IMR-90 (cell line): Measurements from ENCODE around the gene FBXO3. TPM values are rescaled to one million over a fixed set of nuclear protein-coding genes. Genes with fewer than 3 reads are reported as not detected.

ENCODE experiments used
- ATAC-seq: fragments of 200-7000 bp; cut with Tn5 transposase; 2 replicates; pipeline ENCODE4 v1.9.1; 2020; ENCODE audit warnings: low read depth, mild to moderate bottlenecking, moderate library complexity
- Bru-seq: library from RNA; stranded (reverse); fragments of 400-500 nt; gene quantifications from one replicate; lab custom pipeline; 2021; lab: Mats Ljungman, UMichigan
- BruChase-seq, 2 experiments: library from RNA; stranded (reverse); fragments of 400-500 nt; gene quantifications; one replicate each; lab custom pipeline; 2021; lab: Mats Ljungman, UMichigan
- BruUV-seq: library from RNA; stranded (reverse); fragments of 400-500 nt; replicated peaks from 2 replicates; lab custom pipeline; 2021; lab: Mats Ljungman, UMichigan
- CTCF ChIA-PET: fragments of 300-600 bp; formaldehyde crosslinking; extraction: SDS; loops from one replicate; lab custom pipeline; 2021; ENCODE audit warnings: antibody characterized with exemption; lab: Yijun Ruan, JAX
- POLR2A ChIA-PET: fragments of 300-600 bp; sonication (Branson Sonifier 250); formaldehyde crosslinking; loops from one replicate; lab custom pipeline; 2022; ENCODE audit warnings: antibody characterized with exemption; ENCODE audit not compliant: unreplicated experiment; lab: Charles Lee
- DNase-seq: peaks from one replicate; pipeline ENCODE4 v3.0.0; 2013
- H2AFZ ChIP-seq: replicated peaks from 2 replicates; pipeline ENCODE3; 2013; ENCODE audit warnings: low read length, mild to moderate bottlenecking; ENCODE audit not compliant: poor library complexity
- H2AK5ac ChIP-seq: 2 replicates; pipeline ENCODE4 v1.6.1; 2013; ENCODE audit warnings: low read depth, low read length, inconsistent platforms
- H2AK9ac ChIP-seq: replicated peaks from 2 replicates; pipeline ENCODE3; 2013; ENCODE audit warnings: mild to moderate bottlenecking, low read depth, low read length, moderate library complexity; ENCODE audit not compliant: poor library complexity
- H2BK120ac ChIP-seq: 2 replicates; pipeline ENCODE4 v1.6.1; 2013; ENCODE audit warnings: low read depth, low read length, inconsistent platforms
- H2BK15ac ChIP-seq: 3 replicates; pipeline ENCODE4 v1.6.1; 2013; ENCODE audit warnings: low read depth, low read length, inconsistent platforms
- H2BK20ac ChIP-seq: 2 replicates; pipeline ENCODE4 v1.6.1; 2013; ENCODE audit warnings: low read depth, mild to moderate bottlenecking, inconsistent platforms, low read length, moderate library complexity
- H2BK5ac ChIP-seq: 2 replicates; pipeline ENCODE4 v1.6.1; 2013; ENCODE audit warnings: mild to moderate bottlenecking, low read depth, low read length, inconsistent platforms; ENCODE audit not compliant: poor library complexity, severe bottlenecking
- H3K14ac ChIP-seq: replicated peaks from 2 replicates; pipeline ENCODE4 v1.6.1; 2013; ENCODE audit warnings: low read depth, low read length, inconsistent platforms
- H3K18ac ChIP-seq: 2 replicates; pipeline ENCODE4 v1.6.1; 2013; ENCODE audit warnings: low read depth, low read length, control low read depth
- H3K23ac ChIP-seq: 2 replicates; pipeline ENCODE4 v1.6.1; 2013; ENCODE audit warnings: low read depth, low read length, inconsistent platforms
- H3K27ac ChIP-seq: 2 replicates; pipeline ENCODE4 v1.5.1; 2013; ENCODE audit warnings: mild to moderate bottlenecking, control low read depth, low read length; ENCODE audit not compliant: insufficient read depth
- H3K27me3 ChIP-seq: 2 replicates; pipeline ENCODE4 v1.6.1; 2013; ENCODE audit warnings: low read length; ENCODE audit not compliant: control insufficient read depth, insufficient read depth
- H3K36me3 ChIP-seq: 2 replicates; pipeline ENCODE4 v1.6.1; 2013; ENCODE audit warnings: low read length, mixed read lengths; ENCODE audit not compliant: control insufficient read depth, insufficient read depth
- H3K4ac ChIP-seq: 2 replicates; pipeline ENCODE4 v1.6.1; 2013; ENCODE audit warnings: low read depth, low read length, inconsistent platforms
- H3K4me1 ChIP-seq: 2 replicates; pipeline ENCODE4 v1.6.1; 2013; ENCODE audit warnings: low read length, mixed read lengths; ENCODE audit not compliant: control insufficient read depth, insufficient read depth
- H3K4me2 ChIP-seq: 2 replicates; pipeline ENCODE4 v1.6.1; 2013; ENCODE audit warnings: low read depth, mild to moderate bottlenecking, control low read depth, low read length, moderate library complexity
- H3K4me3 ChIP-seq: 2 replicates; pipeline ENCODE4 v1.5.1; 2013; ENCODE audit warnings: low read depth, mild to moderate bottlenecking, control low read depth, low read length, moderate library complexity; ENCODE audit not compliant: insufficient read depth
- H3K56ac ChIP-seq: 2 replicates; pipeline ENCODE4 v1.6.1; 2013; ENCODE audit warnings: low read length, inconsistent platforms; ENCODE audit not compliant: insufficient read depth; ENCODE audit errors: extremely low read depth
- H3K79me1 ChIP-seq, 2 experiments: 2 replicates each; pipeline ENCODE4 v1.6.1; 2013; ENCODE audit warnings: low read length in 2 of 2, inconsistent platforms in 1 of 2, low read depth in 1 of 2
- H3K9ac ChIP-seq: 2 replicates; pipeline ENCODE4 v1.6.1; 2013; ENCODE audit warnings: low read depth, low read length, control low read depth
- H3K9me1 ChIP-seq: 2 replicates; pipeline ENCODE4 v1.6.1; 2013; ENCODE audit warnings: low read length, inconsistent platforms; ENCODE audit not compliant: insufficient read depth
- H3K9me3 ChIP-seq: 2 replicates; pipeline ENCODE4 v1.6.1; 2013; ENCODE audit warnings: low read length; ENCODE audit not compliant: control insufficient read depth, insufficient read depth
- H4K20me1 ChIP-seq: 2 replicates; pipeline ENCODE4 v1.6.1; 2013; ENCODE audit warnings: low read length, inconsistent platforms; ENCODE audit not compliant: insufficient read depth
- H4K5ac ChIP-seq: 2 replicates; pipeline ENCODE4 v1.6.1; 2013; ENCODE audit warnings: mild to moderate bottlenecking, low read depth, low read length, control low read depth
- H4K8ac ChIP-seq, 2 experiments: 2 replicates each; pipeline ENCODE4 v1.6.1; 2013; ENCODE audit warnings: low read depth in 2 of 2, low read length in 2 of 2, control low read depth in 1 of 2, inconsistent platforms in 1 of 2
- H4K91ac ChIP-seq: 2 replicates; pipeline ENCODE4 v1.6.1; 2013; ENCODE audit warnings: low read depth, low read length, inconsistent platforms; ENCODE audit not compliant: insufficient read depth
- BHLHE40 ChIP-seq: fragments of 150-350 bp; IDR thresholded peaks from 2 replicates; pipeline ENCODE4 v1.6.1; 2016; ENCODE audit warnings: mild to moderate bottlenecking, low read depth, low read length
- CEBPB ChIP-seq: IDR thresholded peaks from 2 replicates; pipeline ENCODE4 v1.6.1; 2012; ENCODE audit warnings: low read depth, low read length, improper control_type of control experiment
- CHD1 ChIP-seq: IDR thresholded peaks from 2 replicates; pipeline ENCODE4 v1.6.1; 2012; ENCODE audit warnings: low read depth, low read length, improper control_type of control experiment
- CTCF ChIP-seq: conservative IDR thresholded peaks from 2 replicates; pipeline ENCODE4 v1.5.1; 2012; ENCODE audit warnings: mild to moderate bottlenecking, low read depth, low read length, improper control_type of control experiment
- FOS ChIP-seq: fragments of 150-350 bp; IDR thresholded peaks from 2 replicates; pipeline ENCODE4 v1.6.1; 2016; ENCODE audit warnings: low read depth, low read length
- MAFK ChIP-seq: IDR thresholded peaks from 2 replicates; pipeline ENCODE4 v1.6.1; 2012; ENCODE audit warnings: low read depth, low read length, improper control_type of control experiment
- MAZ ChIP-seq: IDR thresholded peaks from 2 replicates; pipeline ENCODE4 v1.6.1; 2012; ENCODE audit warnings: low read depth, mild to moderate bottlenecking, low read length, improper control_type of control experiment, moderate library complexity, borderline replicate concordance
- POLR2A ChIP-seq: IDR thresholded peaks from 2 replicates; pipeline ENCODE4 v1.6.1; 2012; ENCODE audit warnings: mild to moderate bottlenecking, low read depth, low read length
- RAD21 ChIP-seq: IDR thresholded peaks from 2 replicates; pipeline ENCODE4 v1.6.1; 2012; ENCODE audit warnings: low read length, improper control_type of control experiment
- RCOR1 ChIP-seq: IDR thresholded peaks from 2 replicates; pipeline ENCODE4 v1.6.1; 2012; ENCODE audit warnings: mild to moderate bottlenecking, low read length, improper control_type of control experiment; ENCODE audit not compliant: insufficient replicate concordance
- RFX5 ChIP-seq: IDR thresholded peaks from 2 replicates; pipeline ENCODE4 v1.8.0; 2012; ENCODE audit warnings: low read depth, mild to moderate bottlenecking, low read length, moderate library complexity
- SMC3 ChIP-seq: fragments of 150-350 bp; IDR thresholded peaks from 2 replicates; pipeline ENCODE4 v1.6.1; 2016; ENCODE audit warnings: low read depth, mild to moderate bottlenecking, antibody characterized with exemption, low read length, moderate library complexity
- USF2 ChIP-seq: fragments of 150-350 bp; IDR thresholded peaks from 2 replicates; pipeline ENCODE4 v1.6.1; 2017; ENCODE audit warnings: mild to moderate bottlenecking, antibody characterized with exemption, low read length, low read depth
- WGBS, 2 experiments: methylation state at CpG; one replicate each; pipeline versions ENCODE4 v1.1.5 to v1.1.7; 2013; ENCODE audit warnings: missing lambda C conversion rate in 2 of 2; ENCODE audit not compliant: insufficient read length in 1 of 2; ENCODE audit errors: extremely low coverage in 2 of 2; 5-methylcytosine and 5-hydroxymethylcytosine counted together
- dilution Hi-C: fragments of 300-500 bp; cut with HindIII; formaldehyde crosslinking; loops from one replicate; pipeline ENCODE4 v1.14.3; 2018; ENCODE audit warnings: low sequenced_read_pairs; ENCODE audit not compliant: unreplicated experiment
- in situ Hi-C: fragments of 300-500 bp; cut with MboI; formaldehyde crosslinking; loops from 3 replicates; pipeline ENCODE4 v1.14.3; 2019; ENCODE audit warnings: low sequenced_read_pairs, inconsistent platforms, mixed read lengths
- intact Hi-C: fragments of 100-400 bp; cut with micrococcal nuclease; formaldehyde crosslinking; loops from 2 replicates; pipeline ENCODE4 v1.10.0; 2022
- long read RNA-seq: library from polyadenylated mRNA; unstranded; transcript quantifications from one replicate; pipeline ENCODE4 v2.0.0, GENCODE V29; 2021; ENCODE audit not compliant: unreplicated experiment
- polyA plus RNA-seq, 3 experiments: library from polyadenylated mRNA; depleted of rRNA; stranded (reverse); fragments of >200 nt; gene quantifications; 2 replicates each; pipeline ENCODE4 v1.2.3, GENCODE V29; 2012; ENCODE audit warnings: low replicate concordance in 1 of 3
- total RNA-seq: library from RNA; depleted of rRNA; stranded (reverse); fragments of >200 nt; gene quantifications from 2 replicates; pipeline ENCODE4 v1.2.3, GENCODE V29; 2012; rRNA removed

FBXO3 gene
- total RNA-seq (51.1 and 65.3 TPM in 2 replicates), polyA plus RNA-seq (2012; rRNA removed) (17.7 and 26.2 TPM in 2 replicates), Bru-seq, nascent RNA (percentile 65 among the genes with signal in this experiment), BruChase-seq, experiment 1, labeled RNA remaining after a 6-hour chase (percentile 62 among the genes with signal in this experiment), BruChase-seq, experiment 2, labeled RNA remaining after a 2-hour chase (percentile 65 among the genes with signal in this experiment)
- polyA plus RNA-seq (2012; cell fraction: cytosol; rRNA removed), result 8.7 and 11.8 TPM in 2 replicates
- polyA plus RNA-seq (2012; cell fraction: nucleus; rRNA removed; ENCODE audit: low replicate concordance), result 3.5 and 32.2 TPM in 2 replicates
- long read RNA-seq, transcript FBXO3-201 (11 exons, 2,397 nt), result major isoform, 20 of 33 reads
- long read RNA-seq, partial matches to known transcripts, result 1 of 33 reads
- long read RNA-seq, other reads (novel, unspliced or antisense), result 9 of 33 reads

GRCh38 chr11:33773987-33774735 is at the start of gene FBXO3:
FBXO3 (minus strand) TSS chr11:33774520; CDS start chr11:33774497, 23 bp downstream.
- ChIA-PET CTCF (no interaction called here), POLR2A (interaction anchor here (0.6 kb wide), 1 partner anchor 16 kb away, joined by 3 read pairs; no protein-coding TSS in a partner anchor)
- Histone ChIP-seq H4K5ac (peak within 1 kb of the TSS; percentile 18; the same call in 1 of the 2 replicates), H2BK15ac (no peak within 1 kb of the TSS; the same call in 2 of the 3 replicates), H2AK9ac (peak within 1 kb of the TSS; percentile 86), H3K4me2 (peak within 1 kb of the TSS; percentile 96), H3K4ac (peak within 1 kb of the TSS; percentile 83), H3K27me3 (no peaks in the 10 kb centered on the region), H4K91ac (peak within 1 kb of the TSS; percentile 46; the same call in 1 of the 2 replicates), H2AK5ac (no peak within 1 kb of the TSS), H4K8ac (peak within 1 kb of the TSS; percentile 79 to 83), H3K4me3 (peak within 1 kb of the TSS; percentile 82), H2BK20ac (no peak within 1 kb of the TSS), H2BK5ac (peak within 1 kb of the TSS; percentile 41), H3K9me3 (no peaks in the 10 kb centered on the region), H2BK120ac (peak within 1 kb of the TSS; percentile 61), H3K79me1 (peaks cover 15 to 27% of the 10 kb centered on the region in 2 experiments), H3K4me1 (peaks cover 13% of the 10 kb centered on the region), H3K18ac (peak within 1 kb of the TSS; percentile 71; the same call in 1 of the 2 replicates), H3K23ac (peak within 1 kb of the TSS; percentile 60), H3K14ac (peak within 1 kb of the TSS; percentile 61), H3K36me3 (peaks cover 4% of the 10 kb centered on the region), H3K9me1 (peaks cover 18% of the 10 kb centered on the region), H2AFZ (peak within 1 kb of the TSS; percentile 94), H3K9ac (peak within 1 kb of the TSS; percentile 84), H4K20me1 (peaks cover 8% of the 10 kb centered on the region; the same call in 1 of the 2 replicates), H3K27ac (peak within 1 kb of the TSS; percentile 86), H3K56ac (no peak within 1 kb of the TSS; the same call in 1 of the 2 replicates)
- WGBS, 2 experiments, result 1% methylated on average over 31 of the region's 64 CpGs; no CpG with 5 or more reads in 1 of the 2 experiments
- ATAC-seq, result peak; percentile 92
- no TSS peak for BruUV-seq
- intact Hi-C loops (loop anchor here (2.0 kb wide), 1 partner anchor 55 kb away; no protein-coding TSS in a partner anchor), dilution Hi-C loops (no loop called here), in situ Hi-C loops (no loop called here)
- peak; percentile 58 for DNase-seq
- TF ChIP-seq USF2 (no peak), POLR2A (peak; percentile 19; the same call in 1 of the 2 replicates), RAD21 (no peak), RCOR1 (no peak), MAFK (no peak), CTCF (no peak), CEBPB (peak; percentile 6; the same call in 1 of the 2 replicates), FOS (no peak), SMC3 (no peak), RFX5 (no peak), CHD1 (no peak), BHLHE40 (no peak), MAZ (peak; percentile 37; the same call in 1 of the 2 replicates)
